Ishikawa (cell line): ENCODE measurements around the gene EMC6.

Experiments used
- CEBPB ChIP-seq: IDR thresholded peaks from 2 replicates; pipeline ENCODE4 v1.6.1; 2012
- FOXM1 ChIP-seq: IDR thresholded peaks from 2 replicates; pipeline ENCODE4 v1.6.1; 2012; ENCODE audit warnings: low read depth, borderline replicate concordance
- YY1 ChIP-seq: IDR thresholded peaks from 2 replicates; pipeline ENCODE4 v1.6.1; 2012; ENCODE audit warnings: low read depth
- ZBTB7A ChIP-seq: IDR thresholded peaks from 2 replicates; pipeline ENCODE4 v1.6.1; 2012; ENCODE audit warnings: low read depth

- TF ChIP-seq YY1: no peak
- TF ChIP-seq ZBTB7A: no peak
- no peak for TF ChIP-seq CEBPB
- TF ChIP-seq FOXM1: no peak
These were observed 40.8 kb upstream of the EMC6 start for GRCh38 chr17:3627769-3628167.
